GM12865 (cell line): ENCODE measurements around the gene GLT1D1.

Experiments used
- DNase-seq: peaks from one replicate; pipeline ENCODE4 v3.0.0; 2010; ENCODE audit warnings: low read depth
- H3K4me3 ChIP-seq: 2 replicates; pipeline ENCODE4 v1.5.1; 2011; ENCODE audit warnings: mild to moderate bottlenecking, low read depth, low read length, control low read depth
- TF ChIP-seq, protein P1 (sequence below): IDR thresholded peaks from 2 replicates; pipeline ENCODE4 v1.5.1; 2011; ENCODE audit warnings: low read length, control low read depth, low read depth, inconsistent platforms; ENCODE audit not compliant: insufficient read depth; ENCODE audit errors: missing control alignments

GLT1D1 gene

DNA sequence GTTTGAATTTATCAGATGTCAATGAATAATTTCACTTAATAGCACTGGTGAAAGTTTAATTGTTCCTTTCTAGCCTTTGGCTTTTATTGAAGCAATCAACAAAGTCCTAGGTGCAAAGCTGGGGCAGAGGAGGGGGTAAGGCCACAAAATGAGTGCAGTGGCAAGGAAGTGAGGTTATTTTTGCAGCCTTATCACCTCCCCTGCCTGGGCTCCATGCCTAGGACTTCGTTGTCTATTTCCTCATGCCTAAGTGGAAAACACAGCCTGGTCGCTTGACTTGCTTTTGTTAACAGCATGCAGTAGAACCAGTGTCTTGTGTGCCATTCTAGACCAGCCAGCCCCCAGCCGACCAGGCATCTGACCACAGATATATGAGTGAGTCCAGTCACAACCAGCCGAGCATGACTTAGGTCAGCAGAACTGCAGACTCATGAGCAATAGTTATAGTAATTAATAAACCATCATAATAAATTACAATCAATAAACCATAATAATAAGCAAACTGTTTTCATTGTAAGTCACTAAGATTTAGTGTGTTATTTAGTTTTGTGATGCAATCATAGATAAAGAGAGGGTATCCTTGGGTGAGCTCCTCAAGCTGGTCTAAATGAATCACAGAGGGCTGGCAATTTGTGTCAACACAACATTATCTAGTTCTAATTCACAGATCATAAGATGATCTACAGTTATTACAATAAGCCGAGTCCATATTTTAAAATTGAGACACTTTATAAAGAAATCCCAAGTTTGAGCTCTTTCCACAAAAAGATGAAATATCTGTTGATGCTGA, 156.8 kb downstream of the GLT1D1 start:
- no peak overlapping the region for H3K4me3 ChIP-seq
- DNase-seq: no peak
- TF ChIP-seq, protein P1, sequence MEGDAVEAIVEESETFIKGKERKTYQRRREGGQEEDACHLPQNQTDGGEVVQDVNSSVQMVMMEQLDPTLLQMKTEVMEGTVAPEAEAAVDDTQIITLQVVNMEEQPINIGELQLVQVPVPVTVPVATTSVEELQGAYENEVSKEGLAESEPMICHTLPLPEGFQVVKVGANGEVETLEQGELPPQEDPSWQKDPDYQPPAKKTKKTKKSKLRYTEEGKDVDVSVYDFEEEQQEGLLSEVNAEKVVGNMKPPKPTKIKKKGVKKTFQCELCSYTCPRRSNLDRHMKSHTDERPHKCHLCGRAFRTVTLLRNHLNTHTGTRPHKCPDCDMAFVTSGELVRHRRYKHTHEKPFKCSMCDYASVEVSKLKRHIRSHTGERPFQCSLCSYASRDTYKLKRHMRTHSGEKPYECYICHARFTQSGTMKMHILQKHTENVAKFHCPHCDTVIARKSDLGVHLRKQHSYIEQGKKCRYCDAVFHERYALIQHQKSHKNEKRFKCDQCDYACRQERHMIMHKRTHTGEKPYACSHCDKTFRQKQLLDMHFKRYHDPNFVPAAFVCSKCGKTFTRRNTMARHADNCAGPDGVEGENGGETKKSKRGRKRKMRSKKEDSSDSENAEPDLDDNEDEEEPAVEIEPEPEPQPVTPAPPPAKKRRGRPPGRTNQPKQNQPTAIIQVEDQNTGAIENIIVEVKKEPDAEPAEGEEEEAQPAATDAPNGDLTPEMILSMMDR: no peak

DNA sequence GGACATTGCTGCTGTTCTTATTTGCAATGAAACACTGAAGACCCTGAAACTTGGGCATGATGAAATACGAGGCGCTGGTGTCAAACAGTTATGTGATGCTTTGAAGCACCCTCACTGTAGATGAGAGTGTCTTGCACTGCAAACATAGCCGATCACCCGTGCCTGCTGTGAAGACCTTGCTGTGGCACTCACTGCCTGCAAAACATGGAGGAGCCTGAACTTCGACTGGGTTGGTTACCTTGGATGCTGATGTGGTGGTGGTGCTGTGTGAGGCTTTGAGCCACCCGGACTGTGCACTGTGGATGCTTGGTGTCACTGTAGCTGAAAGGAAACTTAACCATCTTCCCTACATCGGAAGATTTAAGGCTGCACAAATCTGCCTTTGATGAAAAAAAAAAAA, 162.9 kb downstream of the GLT1D1 start:
- TF ChIP-seq, protein P1: no peak
- no peak for DNase-seq
- no peak overlapping the region for H3K4me3 ChIP-seq

DNA sequence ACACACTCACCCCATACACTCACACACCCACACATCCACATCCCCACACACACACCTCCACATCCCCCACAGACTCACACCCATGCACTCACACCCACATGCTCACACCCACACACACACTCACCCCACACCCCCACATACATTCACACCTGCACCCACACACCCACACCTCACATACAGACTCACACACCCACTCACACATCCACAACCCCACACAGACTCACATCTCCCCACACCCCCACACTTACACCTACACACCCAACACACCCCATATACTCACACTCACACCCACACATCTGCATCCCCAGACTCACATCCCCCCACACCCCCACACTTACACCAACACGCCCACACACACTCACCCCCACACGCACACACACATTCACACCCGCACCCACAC, 171.8 kb downstream of the GLT1D1 start:
- no peak for DNase-seq
- no peak overlapping the region for H3K4me3 ChIP-seq
- TF ChIP-seq, protein P1: no peak

DNA sequence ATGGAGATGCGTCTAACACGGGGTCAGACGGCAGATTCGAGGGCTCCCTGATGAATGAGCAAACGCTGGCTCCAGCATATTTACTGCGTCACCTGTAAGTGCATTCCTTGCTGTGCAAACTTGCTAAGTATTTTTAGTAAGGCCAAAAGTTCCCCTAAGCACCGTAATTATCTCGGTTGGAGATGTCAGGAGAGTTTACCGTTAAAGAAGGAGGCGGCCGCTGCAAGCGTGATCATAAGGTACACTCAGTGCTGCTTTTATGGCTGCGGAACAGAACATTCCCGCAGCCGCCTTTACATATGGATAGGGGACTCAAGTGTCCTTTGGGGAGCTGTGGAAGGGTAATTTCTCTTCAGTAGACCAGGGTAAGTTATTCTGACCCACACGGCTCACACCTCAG, 175.6 kb downstream of the GLT1D1 start:
- no peak overlapping the region for H3K4me3 ChIP-seq
- no peak for DNase-seq
- TF ChIP-seq, protein P1: no peak
